ENCODE results near the gene TM7SF3.
"Not testable (repeated sequence)": the region's sequence is repeated elsewhere in the genome, so short reads cannot be mapped to it uniquely, and the experiment has no call there.

Gene TM7SF3

GRCh38 chr12:26963413-26963812 is 50.8 kb downstream of the TM7SF3 start:
- TF ChIP-seq CTCF (IDR thresholded peaks at IDR 0.05; ENCODE audit: borderline replicate concordance, insufficient read depth, low read depth, low read length): no peak
- no peak overlapping the region for H3K4me3 ChIP-seq (ENCODE audit: low read depth, low read length)

- no peak for TF ChIP-seq CTCF (IDR thresholded peaks at IDR 0.05; ENCODE audit: borderline replicate concordance, insufficient read depth, low read depth, low read length)
- H3K4me3 ChIP-seq (ENCODE audit: low read depth, low read length): no peak overlapping the region
Observed at GRCh38 chr12:26961803-26962202, 52.4 kb downstream of the TM7SF3 start.

GRCh38 chr12:26961391-26961790 is 52.8 kb downstream of the TM7SF3 start:
- H3K4me3 ChIP-seq (ENCODE audit: low read depth, low read length): not testable (repeated sequence)

GRCh38 chr12:26954027-26954426 is 60.2 kb downstream of the TM7SF3 start:
- no peak for TF ChIP-seq CTCF (IDR thresholded peaks at IDR 0.05; ENCODE audit: borderline replicate concordance, insufficient read depth, low read depth, low read length)
- H3K4me3 ChIP-seq (ENCODE audit: low read depth, low read length): no peak overlapping the region

- no peak for TF ChIP-seq CTCF (IDR thresholded peaks at IDR 0.05; ENCODE audit: borderline replicate concordance, insufficient read depth, low read depth, low read length)
- no peak overlapping the region for H3K4me3 ChIP-seq (ENCODE audit: low read depth, low read length)
Observed at GRCh38 chr12:26953447-26953846, 60.7 kb downstream of the TM7SF3 start.

GRCh38 chr12:26948309-26948708 is 65.9 kb downstream of the TM7SF3 start:
- no peak overlapping the region for H3K4me3 ChIP-seq (ENCODE audit: low read depth, low read length)
- TF ChIP-seq CTCF (IDR thresholded peaks at IDR 0.05; ENCODE audit: borderline replicate concordance, insufficient read depth, low read depth, low read length): no peak

- no peak for TF ChIP-seq CTCF (IDR thresholded peaks at IDR 0.05; ENCODE audit: borderline replicate concordance, insufficient read depth, low read depth, low read length)
- H3K4me3 ChIP-seq (ENCODE audit: low read depth, low read length): no peak overlapping the region
Observed at GRCh38 chr12:26941215-26941594, 73.0 kb downstream of the TM7SF3 start.
